Memory B cell (primary cell): ENCODE measurements around the gene PANK4.
A peak's percentile ranks its signal among the peaks of the same experiment; 100 is the strongest.

ENCODE experiments used
- ATAC-seq: fragments of 150-1000 bp; cut with Tn5 transposase; 2 replicates; pipeline ENCODE4 v1.10.0; 2021; ENCODE audit warnings: low read depth, mild to moderate bottlenecking, moderate library complexity
- DNase-seq, 2 donors: peaks; one replicate each; pipeline ENCODE4 v3.0.0; 2022; ENCODE audit warnings: low spot score in 2 of 2
- H3K27ac Mint-ChIP-seq: one replicate; pipeline ENCODE4 v1.8.0; 2022; ENCODE audit warnings: mild to moderate bottlenecking, moderate library complexity, mixed read lengths
- H3K27me3 Mint-ChIP-seq: one replicate; pipeline ENCODE4 v1.8.0; 2022; ENCODE audit warnings: mixed read lengths
- H3K36me3 Mint-ChIP-seq: one replicate; pipeline ENCODE4 v1.8.0; 2022; ENCODE audit warnings: mild to moderate bottlenecking, mixed read lengths
- H3K4me1 Mint-ChIP-seq: one replicate; pipeline ENCODE4 v1.8.0; 2022; ENCODE audit warnings: mixed read lengths
- H3K4me3 Mint-ChIP-seq: one replicate; pipeline ENCODE4 v1.8.0; 2022; ENCODE audit warnings: mild to moderate bottlenecking, moderate library complexity, mixed read lengths
- H3K9me3 Mint-ChIP-seq: one replicate; pipeline ENCODE4 v1.8.0; 2022; ENCODE audit warnings: mixed read lengths

Gene PANK4

DNA sequence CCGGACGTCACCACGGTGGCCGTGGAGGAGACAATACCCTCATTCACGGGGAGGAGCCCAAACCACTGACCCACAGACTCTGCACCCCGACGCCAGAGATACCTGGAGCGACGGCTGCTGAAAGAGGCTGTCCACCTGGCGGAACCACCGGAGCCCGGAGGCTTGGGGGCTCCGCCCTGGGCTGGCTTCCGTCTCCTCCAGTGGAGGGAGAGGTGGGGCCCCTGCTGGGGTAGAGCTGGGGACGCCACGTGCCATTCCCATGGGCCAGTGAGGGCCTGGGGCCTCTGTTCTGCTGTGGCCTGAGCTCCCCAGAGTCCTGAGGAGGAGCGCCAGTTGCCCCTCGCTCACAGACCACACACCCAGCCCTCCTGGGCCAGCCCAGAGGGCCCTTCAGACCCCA lies 36.8 kb upstream of the PANK4 start:
- no peak for ATAC-seq
- peaks cover 11% of the 10 kb centered on the region for H3K36me3 Mint-ChIP-seq

DNA sequence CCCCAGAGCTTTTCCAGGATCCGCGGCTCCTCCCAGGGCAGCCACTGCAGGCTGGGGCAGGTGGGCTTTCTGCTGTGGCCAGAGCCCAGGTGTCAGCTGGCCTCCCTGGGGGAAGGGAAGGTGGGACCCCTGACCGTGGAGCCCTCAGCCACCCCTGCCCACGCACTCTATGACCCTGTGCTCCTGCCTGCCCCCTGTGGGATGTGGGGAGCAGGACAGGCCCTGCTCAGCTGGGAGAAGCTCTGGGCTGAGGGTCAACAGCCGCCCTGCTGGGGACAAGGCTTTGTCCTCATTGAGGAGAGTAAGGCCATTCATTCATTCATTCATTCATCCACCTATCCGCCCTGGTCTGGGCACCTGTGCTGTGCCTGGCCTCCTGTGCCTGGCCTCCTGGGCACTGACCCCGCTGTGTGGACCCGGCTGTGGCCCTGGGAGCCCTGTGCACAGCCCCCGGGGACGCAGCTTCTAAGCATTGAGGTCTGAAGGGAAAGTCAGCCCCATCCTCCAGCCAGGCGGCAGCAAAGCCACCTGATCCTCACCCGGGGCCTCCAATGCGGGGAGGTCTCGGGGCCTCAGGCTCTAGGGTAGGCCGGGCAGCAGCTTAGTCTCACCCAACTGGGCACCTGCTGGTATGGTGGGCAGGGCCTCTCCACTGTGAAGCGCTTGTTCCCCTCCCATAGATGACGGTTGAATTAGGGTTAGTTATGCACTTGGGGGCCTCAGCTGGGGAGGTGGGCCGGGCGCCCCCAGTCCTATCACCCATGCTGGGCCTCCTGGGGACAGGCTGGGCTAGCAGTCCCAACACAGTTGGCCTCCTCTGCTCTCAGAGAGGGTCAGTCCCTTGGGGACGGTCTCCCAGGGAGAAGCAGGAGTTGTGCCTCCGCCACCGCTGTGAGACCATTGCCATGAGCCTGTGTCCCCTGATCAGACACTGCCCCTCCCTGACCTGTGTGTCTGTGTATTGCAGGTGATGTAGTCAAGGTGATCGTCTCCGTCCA lies 35.8 kb upstream of the PANK4 start:
- H3K36me3 Mint-ChIP-seq = peaks cover 11% of the 10 kb centered on the region
- H3K4me3 Mint-ChIP-seq = no peak overlapping the region
- H3K27me3 Mint-ChIP-seq = no peaks in the 10 kb centered on the region
- DNase-seq (no peak), ATAC-seq (peak; percentile 64)
- peak overlapping the region; percentile 60 for H3K27ac Mint-ChIP-seq
- no peaks in the 10 kb centered on the region for H3K9me3 Mint-ChIP-seq
- H3K4me1 Mint-ChIP-seq = peaks cover 24% of the 10 kb centered on the region

More for the DNA sequence above, 36.8 kb upstream of the PANK4 start:
- Mint-ChIP-seq H3K9me3 (no peaks in the 10 kb centered on the region), H3K27me3 (no peaks in the 10 kb centered on the region), H3K4me1 (peaks cover 17% of the 10 kb centered on the region), H3K27ac (peak overlapping the region; percentile 47), H3K4me3 (no peak overlapping the region)
- no peak for DNase-seq

DNA sequence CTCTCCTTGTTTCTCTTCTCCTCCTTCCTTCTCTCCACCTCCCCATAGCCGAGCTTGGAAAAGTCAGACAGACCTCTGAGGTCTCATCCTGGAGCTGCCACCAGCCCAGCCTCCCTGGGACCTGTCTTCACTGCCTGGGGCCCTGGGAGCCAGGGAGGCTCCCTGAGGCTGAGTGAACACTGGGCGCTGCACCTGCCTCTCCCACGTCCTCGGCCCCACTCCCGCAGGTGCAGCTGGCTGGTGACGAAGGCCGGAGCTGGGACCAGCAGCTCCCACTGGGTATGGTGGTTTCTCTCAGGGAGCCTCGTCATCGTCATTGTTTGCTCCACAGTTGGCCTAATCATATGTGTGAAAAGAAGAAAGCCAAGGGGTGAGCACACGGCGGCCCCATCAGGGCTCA lies 35.0 kb upstream of the PANK4 start:
- no peak for DNase-seq
- H3K9me3 Mint-ChIP-seq = no peaks in the 10 kb centered on the region
- peak overlapping the region; percentile 60 for H3K27ac Mint-ChIP-seq
- peaks cover 11% of the 10 kb centered on the region for H3K36me3 Mint-ChIP-seq
- no peaks in the 10 kb centered on the region for H3K27me3 Mint-ChIP-seq
- no peak overlapping the region for H3K4me3 Mint-ChIP-seq
- ATAC-seq = no peak
- peaks cover 23% of the 10 kb centered on the region for H3K4me1 Mint-ChIP-seq

DNA sequence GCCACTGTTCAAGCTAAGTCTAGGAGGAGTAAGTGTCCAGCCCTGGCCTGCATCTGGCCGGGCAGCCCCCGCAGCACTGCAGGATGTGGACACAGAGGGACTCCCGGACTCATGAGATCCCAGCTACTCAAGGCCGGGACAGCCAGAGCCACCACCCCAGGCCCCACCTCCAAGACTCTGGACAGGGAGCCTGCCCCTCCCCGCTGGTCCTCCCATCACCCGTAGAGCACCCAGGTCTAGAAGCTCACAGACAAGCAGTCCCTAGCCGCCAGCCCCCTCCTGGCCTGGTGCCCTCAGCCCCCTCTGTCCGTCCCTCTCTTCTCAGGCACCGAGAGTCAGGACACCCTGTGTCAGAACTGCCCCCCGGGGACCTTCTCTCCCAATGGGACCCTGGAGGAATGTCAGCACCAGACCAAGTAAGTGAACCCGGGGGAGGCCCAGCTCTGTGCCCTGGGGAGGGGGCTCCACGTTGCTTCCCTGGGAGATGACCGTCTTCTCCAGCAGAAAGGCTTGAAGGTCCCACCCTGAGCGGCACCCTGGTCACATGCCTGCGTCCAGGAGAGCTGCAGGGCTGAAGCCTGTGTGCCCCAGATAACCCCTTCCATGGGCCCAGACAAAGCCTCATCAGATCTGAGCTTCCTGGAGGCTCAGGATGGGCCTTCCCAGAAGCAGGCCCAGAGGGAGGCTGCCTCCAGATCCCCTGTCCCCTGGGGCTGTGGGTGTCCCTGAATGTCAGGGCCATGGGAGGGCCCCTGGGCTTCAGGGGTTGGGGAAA lies 34.1 kb upstream of the PANK4 start:
- H3K4me1 Mint-ChIP-seq = peaks cover 27% of the 10 kb centered on the region
- H3K4me3 Mint-ChIP-seq = no peak overlapping the region
- H3K27ac Mint-ChIP-seq = peak overlapping the region; percentile 60
- no peak for ATAC-seq
- H3K9me3 Mint-ChIP-seq = no peaks in the 10 kb centered on the region
- DNase-seq = no peak
- peaks cover 11% of the 10 kb centered on the region for H3K36me3 Mint-ChIP-seq
- no peaks in the 10 kb centered on the region for H3K27me3 Mint-ChIP-seq

DNA sequence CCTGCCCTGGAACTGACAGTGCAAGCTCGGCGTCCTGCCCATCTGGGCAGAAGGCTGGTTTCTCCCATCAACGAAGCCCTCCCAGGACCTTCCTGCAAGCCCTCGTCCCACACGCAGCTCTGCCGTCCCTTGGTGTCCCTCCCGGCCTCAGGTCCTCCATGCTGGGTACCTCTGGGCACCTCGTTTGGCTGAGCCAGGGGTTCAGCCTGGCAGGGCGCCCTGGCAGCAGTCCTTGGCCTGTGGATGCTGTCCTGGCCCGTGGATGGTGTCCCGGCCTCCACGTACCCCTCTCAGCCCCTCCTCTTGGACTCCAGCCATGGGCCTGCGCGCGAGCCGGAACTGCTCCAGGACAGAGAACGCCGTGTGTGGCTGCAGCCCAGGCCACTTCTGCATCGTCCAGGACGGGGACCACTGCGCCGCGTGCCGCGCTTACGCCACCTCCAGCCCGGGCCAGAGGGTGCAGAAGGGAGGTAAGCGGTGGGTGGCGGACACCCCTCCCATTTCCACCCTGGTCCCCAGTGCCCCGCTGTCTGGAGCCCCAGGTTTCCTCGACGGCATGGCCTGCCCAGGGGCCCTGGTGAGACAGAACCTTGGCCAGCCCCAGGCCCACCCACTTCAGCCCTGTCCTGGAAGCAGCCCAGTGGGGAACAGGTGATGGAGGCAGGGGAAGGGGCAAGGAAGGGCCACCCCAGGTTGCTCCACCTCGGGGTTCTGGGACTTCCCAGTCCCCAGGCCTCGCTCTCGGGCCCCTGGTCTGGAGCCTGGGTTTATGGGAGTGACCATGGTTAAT lies 33.3 kb upstream of the PANK4 start:
- DNase-seq (no peak), ATAC-seq (no peak)
- peaks cover 26% of the 10 kb centered on the region for H3K4me1 Mint-ChIP-seq
- H3K4me3 Mint-ChIP-seq = no peak overlapping the region
- peaks cover 11% of the 10 kb centered on the region for H3K36me3 Mint-ChIP-seq
- H3K27ac Mint-ChIP-seq = no peak overlapping the region
- no peaks in the 10 kb centered on the region for H3K9me3 Mint-ChIP-seq
- H3K27me3 Mint-ChIP-seq = no peaks in the 10 kb centered on the region

DNA sequence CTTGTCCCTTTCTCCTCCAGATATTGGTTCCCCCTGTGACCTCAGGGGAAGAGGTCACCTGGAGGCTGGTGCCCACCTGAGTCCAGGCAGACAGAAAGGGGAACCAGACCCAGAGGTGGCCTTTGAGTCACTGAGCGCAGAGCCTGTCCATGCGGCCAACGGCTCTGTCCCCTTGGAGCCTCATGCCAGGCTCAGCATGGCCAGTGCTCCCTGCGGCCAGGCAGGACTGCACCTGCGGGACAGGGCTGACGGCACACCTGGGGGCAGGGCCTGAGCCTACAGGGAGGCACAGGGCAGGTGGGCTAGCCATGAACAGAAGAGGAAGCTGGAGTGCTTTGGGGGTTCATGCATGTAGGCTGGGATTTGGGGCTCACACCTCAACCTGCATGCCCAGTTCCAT lies 32.5 kb upstream of the PANK4 start:
- H3K27me3 Mint-ChIP-seq = no peaks in the 10 kb centered on the region

DNA sequence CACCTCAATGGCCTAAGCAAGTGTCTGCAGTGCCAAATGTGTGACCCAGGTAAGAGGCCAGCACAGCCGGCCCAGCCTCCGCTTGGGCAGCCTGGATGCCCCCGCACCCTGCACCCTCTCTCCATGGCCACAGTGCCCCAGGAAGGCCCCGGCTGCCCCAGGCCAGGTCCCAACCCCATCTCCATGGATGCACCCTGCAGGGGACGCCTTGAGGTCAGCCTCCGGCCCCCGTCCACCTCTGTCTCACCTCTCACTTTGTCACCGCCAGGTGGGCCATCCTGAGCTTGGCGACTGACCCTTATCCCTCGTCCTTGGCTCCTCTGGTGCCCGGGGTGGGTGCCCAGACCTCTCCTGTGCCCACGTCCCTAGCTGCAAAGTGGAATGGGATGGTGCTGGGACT lies 32.0 kb upstream of the PANK4 start:
- H3K27me3 Mint-ChIP-seq = no peaks in the 10 kb centered on the region
- H3K4me1 Mint-ChIP-seq = peaks cover 28% of the 10 kb centered on the region
- no peaks in the 10 kb centered on the region for H3K9me3 Mint-ChIP-seq
- no peak for ATAC-seq
- DNase-seq = no peak
- peak overlapping the region; percentile 92 for H3K4me3 Mint-ChIP-seq
- H3K27ac Mint-ChIP-seq = peak overlapping the region; percentile 77
- peaks cover 11% of the 10 kb centered on the region for H3K36me3 Mint-ChIP-seq

More for the DNA sequence above, 32.5 kb upstream of the PANK4 start:
- H3K9me3 Mint-ChIP-seq = no peaks in the 10 kb centered on the region
- H3K36me3 Mint-ChIP-seq = peaks cover 11% of the 10 kb centered on the region
- ATAC-seq (no peak), DNase-seq (no peak)
- H3K27ac Mint-ChIP-seq = peak overlapping the region; percentile 77
- H3K4me3 Mint-ChIP-seq = peak overlapping the region; percentile 92
- peaks cover 28% of the 10 kb centered on the region for H3K4me1 Mint-ChIP-seq

DNA sequence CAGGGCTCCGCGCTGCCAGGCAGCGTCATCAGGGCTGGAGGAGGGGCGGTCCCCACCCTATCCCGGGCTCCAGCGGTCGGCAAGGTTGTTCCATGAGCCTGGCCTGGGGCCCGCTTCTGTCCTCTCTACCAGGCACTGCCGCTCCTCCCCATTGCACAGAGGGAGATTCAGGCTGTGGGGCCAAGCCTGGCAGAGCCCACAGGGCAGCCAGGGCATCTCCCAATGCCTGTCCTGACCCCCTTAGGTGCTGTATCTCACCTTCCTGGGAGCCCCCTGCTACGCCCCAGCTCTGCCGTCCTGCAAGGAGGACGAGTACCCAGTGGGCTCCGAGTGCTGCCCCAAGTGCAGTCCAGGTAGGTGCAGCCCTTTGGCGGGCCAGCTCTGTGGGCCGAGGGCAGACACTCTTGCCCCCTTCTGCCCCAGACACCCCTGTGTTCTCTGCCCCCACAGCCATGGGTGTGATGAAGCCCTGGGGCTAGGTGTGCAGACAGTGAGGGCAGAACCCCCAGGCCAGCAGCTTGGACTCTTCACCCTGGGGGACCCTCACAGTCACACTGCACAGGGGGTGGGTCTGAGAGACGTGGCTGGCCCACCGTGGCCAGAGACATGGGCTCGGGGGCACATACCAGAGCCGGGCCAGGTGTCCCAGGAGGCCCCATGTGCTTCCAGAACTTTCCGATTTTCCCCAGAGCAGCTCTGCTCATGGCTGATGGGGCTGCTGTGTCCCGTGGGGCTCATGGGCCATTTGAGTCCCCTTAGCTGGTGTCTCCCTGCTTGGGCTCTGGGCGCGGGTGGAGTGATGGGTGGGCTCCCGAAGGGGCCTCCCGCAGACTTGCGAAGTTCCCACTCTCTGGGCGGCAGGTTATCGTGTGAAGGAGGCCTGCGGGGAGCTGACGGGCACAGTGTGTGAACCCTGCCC lies 31.3 kb upstream of the PANK4 start:
- peak overlapping the region; percentile 92 for H3K4me3 Mint-ChIP-seq
- H3K27ac Mint-ChIP-seq = peak overlapping the region; percentile 98
- H3K36me3 Mint-ChIP-seq = peaks cover 10% of the 10 kb centered on the region
- ATAC-seq (no peak), DNase-seq (no peak)
- H3K27me3 Mint-ChIP-seq = no peaks in the 10 kb centered on the region
- peaks cover 28% of the 10 kb centered on the region for H3K4me1 Mint-ChIP-seq
- no peaks in the 10 kb centered on the region for H3K9me3 Mint-ChIP-seq

DNA sequence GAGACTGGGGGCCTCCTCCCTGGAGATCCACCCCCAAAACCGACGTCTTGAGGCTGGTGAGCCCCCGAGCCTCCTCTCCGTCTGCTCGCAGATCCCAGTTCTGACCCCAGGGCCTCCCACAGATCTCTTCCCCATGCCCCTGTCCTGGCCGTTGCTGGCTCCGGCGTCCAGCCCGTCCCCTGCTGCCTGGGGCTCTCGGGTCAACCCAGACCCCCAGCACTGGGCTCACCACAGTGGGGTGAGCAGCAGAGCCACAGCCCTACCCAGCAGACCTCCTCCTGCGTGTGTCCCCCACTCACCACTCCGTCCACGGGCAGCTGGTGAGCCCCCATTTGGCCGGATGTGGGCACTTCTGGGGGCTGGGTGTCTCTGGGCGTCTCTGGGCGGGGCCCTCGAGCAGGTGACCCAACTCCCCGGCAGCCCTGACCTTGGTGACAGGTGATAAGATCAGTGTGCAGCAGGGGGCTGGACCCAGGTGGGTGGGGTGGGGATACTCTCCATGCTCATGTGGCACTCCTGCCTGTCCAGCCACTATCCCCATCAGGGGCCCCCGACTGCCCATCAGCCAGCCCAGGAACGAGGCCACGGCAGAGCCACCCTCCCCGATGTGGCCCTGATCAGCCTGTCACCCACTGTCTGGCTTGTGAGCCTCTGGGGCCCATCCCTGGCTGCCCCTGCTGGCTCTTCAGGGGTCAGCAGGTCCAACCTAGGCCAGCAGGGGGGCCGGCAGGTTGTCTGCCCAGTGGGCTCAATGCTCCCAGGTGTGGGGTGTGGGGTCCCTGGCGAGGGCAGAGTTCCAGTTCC lies 30.5 kb upstream of the PANK4 start:
- H3K4me1 Mint-ChIP-seq = peaks cover 28% of the 10 kb centered on the region
- ATAC-seq (peak; percentile 0), DNase-seq (no peak)
- H3K27ac Mint-ChIP-seq = peak overlapping the region; percentile 98
- no peaks in the 10 kb centered on the region for H3K27me3 Mint-ChIP-seq
- peak overlapping the region; percentile 92 for H3K4me3 Mint-ChIP-seq
- no peaks in the 10 kb centered on the region for H3K9me3 Mint-ChIP-seq
- peaks cover 8% of the 10 kb centered on the region for H3K36me3 Mint-ChIP-seq

DNA sequence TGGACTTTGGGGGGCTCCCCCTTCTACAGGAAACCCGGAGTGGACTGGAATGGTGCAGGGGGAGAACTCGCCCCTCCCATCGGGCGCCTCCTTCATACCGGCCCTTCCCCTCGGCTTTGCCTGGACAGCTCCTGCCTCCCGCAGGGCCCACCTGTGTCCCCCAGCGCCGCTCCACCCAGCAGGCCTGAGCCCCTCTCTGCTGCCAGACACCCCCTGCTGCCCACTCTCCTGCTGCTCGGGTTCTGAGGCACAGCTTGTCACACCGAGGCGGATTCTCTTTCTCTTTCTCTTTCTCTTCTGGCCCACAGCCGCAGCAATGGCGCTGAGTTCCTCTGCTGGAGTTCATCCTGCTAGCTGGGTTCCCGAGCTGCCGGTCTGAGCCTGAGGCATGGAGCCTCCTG lies 29.9 kb upstream of the PANK4 start, which contains the start of gene TNFRSF14:
Gene TNFRSF14 (plus strand): TSS at position 95 of the 401 bp plus-strand sequence. CDS start 294 bp downstream, at position 389.
- DNase-seq = peak; percentile 66 to 71
- Mint-ChIP-seq H3K9me3 (no peaks in the 10 kb centered on the region), H3K36me3 (peaks cover 6% of the 10 kb centered on the region), H3K4me1 (peaks cover 25% of the 10 kb centered on the region), H3K4me3 (peak within 1 kb of the TSS; percentile 92), H3K27ac (peak within 1 kb of the TSS; percentile 98), H3K27me3 (no peaks in the 10 kb centered on the region)
- ATAC-seq = peak; percentile 68

DNA sequence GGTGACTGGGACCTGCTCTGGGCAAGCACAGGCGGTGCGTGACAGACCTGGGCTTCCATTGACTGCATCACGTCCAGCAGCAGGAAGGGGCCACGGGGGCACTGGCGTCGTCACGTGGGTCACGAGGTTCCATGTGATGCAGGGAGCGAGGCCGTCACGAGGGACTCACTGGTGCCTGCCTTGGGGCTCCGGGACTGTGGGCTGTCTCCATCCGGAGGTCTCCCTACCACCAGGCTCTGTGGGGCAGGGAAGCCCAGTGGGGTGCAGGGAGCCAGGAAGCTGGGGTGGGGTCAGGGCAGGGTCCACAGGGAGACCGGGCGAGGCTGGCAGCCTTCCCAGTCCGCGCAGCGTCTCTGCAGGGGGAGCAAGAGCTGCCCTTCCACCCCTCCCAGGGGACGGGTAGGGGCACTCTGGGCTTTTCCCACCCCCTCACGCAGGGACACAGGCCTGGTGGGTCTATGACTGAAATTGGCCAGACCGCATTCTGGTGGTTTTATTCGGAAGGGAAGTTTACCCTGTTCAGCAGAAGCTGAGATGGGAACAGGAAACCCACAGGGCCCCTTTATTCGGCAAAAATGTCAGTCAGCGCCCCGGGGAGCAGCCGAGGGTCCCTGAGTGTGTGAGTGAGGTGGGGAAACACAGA lies 29.4 kb upstream of the PANK4 start:
- H3K27ac Mint-ChIP-seq = peak overlapping the region; percentile 98
- peaks cover 25% of the 10 kb centered on the region for H3K4me1 Mint-ChIP-seq
- H3K36me3 Mint-ChIP-seq = peaks cover 4% of the 10 kb centered on the region
- peak; percentile 68 to 73 for DNase-seq
- ATAC-seq = peak; percentile 57
- H3K9me3 Mint-ChIP-seq = no peaks in the 10 kb centered on the region
- no peaks in the 10 kb centered on the region for H3K27me3 Mint-ChIP-seq
- H3K4me3 Mint-ChIP-seq = peak overlapping the region; percentile 92
